ENCODE results near the gene DEFB110.

DEFB110 gene

DNA sequence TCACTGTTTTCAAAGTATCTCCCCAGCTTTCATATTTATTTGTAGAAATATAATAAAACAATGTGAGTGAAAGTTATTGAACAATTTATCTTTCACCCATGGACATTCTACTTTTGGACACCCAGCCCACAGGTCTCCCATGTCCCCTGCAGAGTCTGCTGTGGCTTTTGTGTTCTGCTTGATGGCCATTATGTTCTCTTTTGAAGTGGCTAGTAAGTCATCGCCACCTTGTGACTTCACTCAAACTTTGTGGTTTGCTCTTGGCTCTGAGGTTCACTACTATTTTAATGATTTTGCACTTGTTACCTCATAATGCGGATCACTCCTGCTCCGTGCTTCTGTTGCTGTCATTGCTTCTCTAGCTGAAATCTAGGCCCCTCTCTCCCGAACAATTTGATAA lies 42.2 kb downstream of the DEFB110 start:
- Histone ChIP-seq H3K27ac (no peak overlapping the region), H3K9me3 (no peaks in the 10 kb centered on the region), H3K27me3 (no peaks in the 10 kb centered on the region), H3K4me1 (no peaks in the 10 kb centered on the region), H3K4me3 (no peak overlapping the region), H3K36me3 (no peaks in the 10 kb centered on the region)
- TF ChIP-seq, protein P1, sequence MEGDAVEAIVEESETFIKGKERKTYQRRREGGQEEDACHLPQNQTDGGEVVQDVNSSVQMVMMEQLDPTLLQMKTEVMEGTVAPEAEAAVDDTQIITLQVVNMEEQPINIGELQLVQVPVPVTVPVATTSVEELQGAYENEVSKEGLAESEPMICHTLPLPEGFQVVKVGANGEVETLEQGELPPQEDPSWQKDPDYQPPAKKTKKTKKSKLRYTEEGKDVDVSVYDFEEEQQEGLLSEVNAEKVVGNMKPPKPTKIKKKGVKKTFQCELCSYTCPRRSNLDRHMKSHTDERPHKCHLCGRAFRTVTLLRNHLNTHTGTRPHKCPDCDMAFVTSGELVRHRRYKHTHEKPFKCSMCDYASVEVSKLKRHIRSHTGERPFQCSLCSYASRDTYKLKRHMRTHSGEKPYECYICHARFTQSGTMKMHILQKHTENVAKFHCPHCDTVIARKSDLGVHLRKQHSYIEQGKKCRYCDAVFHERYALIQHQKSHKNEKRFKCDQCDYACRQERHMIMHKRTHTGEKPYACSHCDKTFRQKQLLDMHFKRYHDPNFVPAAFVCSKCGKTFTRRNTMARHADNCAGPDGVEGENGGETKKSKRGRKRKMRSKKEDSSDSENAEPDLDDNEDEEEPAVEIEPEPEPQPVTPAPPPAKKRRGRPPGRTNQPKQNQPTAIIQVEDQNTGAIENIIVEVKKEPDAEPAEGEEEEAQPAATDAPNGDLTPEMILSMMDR (IDR thresholded peaks at IDR 0.05) = no peak
- no peak for DNase-seq
- intact Hi-C loops (cut with DNase I; ENCODE audit: low total_unique reads) = no loop called here

DNA sequence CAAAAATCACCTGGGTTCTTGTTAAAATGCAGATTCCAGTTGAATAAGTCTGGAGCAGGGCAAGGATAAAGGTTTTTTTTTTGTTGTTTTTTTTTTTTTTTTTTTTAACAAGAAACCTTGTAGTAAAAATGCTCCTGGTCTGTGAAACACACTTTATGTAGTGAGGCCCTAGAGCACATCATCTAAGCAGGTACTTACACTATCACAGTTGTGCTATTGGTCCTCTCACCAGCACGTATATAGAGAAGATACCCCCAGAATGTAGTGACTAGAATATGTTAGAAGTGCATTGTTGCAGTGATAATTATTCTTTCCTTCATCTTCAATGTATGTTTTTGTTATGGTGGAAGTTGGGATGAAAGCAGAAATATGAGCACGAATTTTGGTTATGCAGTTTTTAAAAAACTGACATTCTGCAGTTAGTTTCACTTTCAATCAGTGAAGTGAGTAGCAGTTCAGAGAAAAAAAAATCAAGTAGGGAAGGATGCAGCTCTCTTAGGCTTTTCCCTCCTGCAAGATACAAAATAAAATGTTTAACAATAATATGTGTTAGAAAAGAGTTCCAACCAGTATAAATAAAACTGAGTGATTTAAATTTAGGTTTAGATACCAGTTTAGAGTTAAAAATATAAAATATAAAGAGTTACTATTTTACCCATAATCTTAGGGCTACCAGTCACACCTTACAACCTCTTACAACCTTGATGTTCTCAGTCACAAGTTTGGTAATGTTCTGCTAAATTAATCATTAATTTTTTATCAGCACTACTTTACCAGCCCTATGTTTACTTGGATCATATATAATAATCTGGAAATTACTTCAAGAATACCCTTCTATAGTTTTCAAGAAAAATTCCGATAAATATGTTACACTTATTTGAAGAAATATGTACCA lies 43.2 kb downstream of the DEFB110 start:
- Histone ChIP-seq H3K9me3 (no peaks in the 10 kb centered on the region), H3K27me3 (no peaks in the 10 kb centered on the region), H3K4me3 (no peak overlapping the region), H3K27ac (no peak overlapping the region), H3K36me3 (no peaks in the 10 kb centered on the region), H3K4me1 (no peaks in the 10 kb centered on the region)
- DNase-seq = no peak
- TF ChIP-seq, protein P1 (IDR thresholded peaks at IDR 0.05) = no peak
- intact Hi-C loops (cut with DNase I; ENCODE audit: low total_unique reads) = no loop called here

GRCh38 chr6:49969605-49970004 lies 52.2 kb downstream of the DEFB110 start, which contains the start of gene DEFB113:
TSS of gene DEFB113 (minus strand) at chr6:49969625. CDS start at chr6:49969625, 0 bp downstream.
- H3K27me3 ChIP-seq = no peaks in the 10 kb centered on the region
- TF ChIP-seq, protein P1 (IDR thresholded peaks at IDR 0.05) = no peak
- no peaks in the 10 kb centered on the region for H3K4me1 ChIP-seq
- no peaks in the 10 kb centered on the region for H3K36me3 ChIP-seq
- no peak within 1 kb of the TSS for H3K27ac ChIP-seq
- no peak for DNase-seq
- H3K4me3 ChIP-seq = no peak within 1 kb of the TSS
- no peaks in the 10 kb centered on the region for H3K9me3 ChIP-seq
- intact Hi-C loops (cut with DNase I; ENCODE audit: low total_unique reads) = no loop called here

Data from tibial artery (tissue), 4 donors.